SJCRH30 (cell line): Measurements from ENCODE around the gene GPR17. TPM values are rescaled to one million over a fixed set of nuclear protein-coding genes. Genes with fewer than 3 reads are reported as not detected.

Experiments used
- DNase-seq, 2 experiments: peaks; one replicate each; pipeline ENCODE4 v3.0.0-alpha.2; 2015 to 2020
- H3K27ac ChIP-seq: fragments of 250-450 bp; sonication (Bioruptor Pico); 2 replicates; pipeline ENCODE4 v1.5.1; 2020; ENCODE audit warnings: mild to moderate bottlenecking, moderate library complexity
- H3K27me3 ChIP-seq: fragments of 250-450 bp; sonication (Bioruptor Pico); 2 replicates; pipeline ENCODE4 v1.5.1; 2020; ENCODE audit warnings: mild to moderate bottlenecking, moderate library complexity
- H3K36me3 ChIP-seq: fragments of 250-450 bp; sonication (Bioruptor Pico); 2 replicates; pipeline ENCODE4 v1.5.1; 2020; ENCODE audit warnings: mild to moderate bottlenecking, moderate library complexity
- H3K4me1 ChIP-seq: fragments of 250-450 bp; sonication (Bioruptor Pico); 2 replicates; pipeline ENCODE4 v1.5.1; 2020; ENCODE audit warnings: mild to moderate bottlenecking, moderate library complexity
- H3K4me3 ChIP-seq: fragments of 250-450 bp; sonication (Bioruptor Pico); 2 replicates; pipeline ENCODE4 v1.5.1; 2020; ENCODE audit warnings: mild to moderate bottlenecking, moderate library complexity
- H3K9me3 ChIP-seq: fragments of 250-450 bp; sonication (Bioruptor Pico); replicated peaks from 2 replicates; pipeline ENCODE4 v1.5.1; 2020; ENCODE audit warnings: mild to moderate bottlenecking, moderate library complexity
- total RNA-seq: library from RNA; depleted of rRNA; stranded (reverse); fragments of >200 nt; shearing (Covaris generic); gene quantifications from 2 replicates; pipeline ENCODE4 v1.2.3, GENCODE V29; 2014

Gene GPR17
- total RNA-seq, 1 experiment from 2014 or later: not detected

- Histone ChIP-seq H3K4me1 (no peaks in the 10 kb centered on the region), H3K9me3 (peaks cover 4% of the 10 kb centered on the region; the same call in 1 of the 2 replicates), H3K27ac (no peak overlapping the region), H3K27me3 (no peaks in the 10 kb centered on the region), H3K4me3 (no peak overlapping the region), H3K36me3 (no peaks in the 10 kb centered on the region)
- DNase-seq: no peak
Observed at GRCh38 chr2:127670957-127671290, 25.0 kb downstream of the GPR17 start.

- no peaks in the 10 kb centered on the region for H3K4me1 ChIP-seq
- peaks cover 4% of the 10 kb centered on the region; the same call in 1 of the 2 replicates for H3K9me3 ChIP-seq
- H3K27me3 ChIP-seq: no peaks in the 10 kb centered on the region
- H3K36me3 ChIP-seq: no peaks in the 10 kb centered on the region
- no peak overlapping the region for H3K27ac ChIP-seq
- no peak overlapping the region for H3K4me3 ChIP-seq
- no peak for DNase-seq
Observed at GRCh38 chr2:127671557-127672302, 25.8 kb downstream of the GPR17 start.

- Histone ChIP-seq H3K4me3 (no peak overlapping the region), H3K4me1 (no peaks in the 10 kb centered on the region), H3K9me3 (peaks cover 4% of the 10 kb centered on the region; the same call in 1 of the 2 replicates), H3K27me3 (no peaks in the 10 kb centered on the region), H3K36me3 (no peaks in the 10 kb centered on the region), H3K27ac (no peak overlapping the region)
- no peak for DNase-seq
Observed at GRCh38 chr2:127672341-127673224, 26.6 kb downstream of the GPR17 start.

- H3K4me3 ChIP-seq: no peak overlapping the region
- H3K9me3 ChIP-seq: no peaks in the 10 kb centered on the region
- DNase-seq: no peak
- no peak overlapping the region for H3K27ac ChIP-seq
- 0 out of 2 replicates have a peak, but pooled peaks cover 3% of the 10 kb centered on the region for H3K27me3 ChIP-seq
- no peaks in the 10 kb centered on the region for H3K36me3 ChIP-seq
- no peaks in the 10 kb centered on the region for H3K4me1 ChIP-seq
Observed at GRCh38 chr2:127673291-127674069, 27.5 kb downstream of the GPR17 start.

- Histone ChIP-seq H3K4me3 (peak overlapping the region; percentile 49), H3K9me3 (no peaks in the 10 kb centered on the region), H3K27ac (no peak overlapping the region), H3K27me3 (0 out of 2 replicates have a peak, but pooled peaks cover 4% of the 10 kb centered on the region), H3K36me3 (no peaks in the 10 kb centered on the region), H3K4me1 (no peaks in the 10 kb centered on the region)
- DNase-seq: no peak
Observed at GRCh38 chr2:127674241-127675209, 28.6 kb downstream of the GPR17 start.

- no peaks in the 10 kb centered on the region for H3K4me1 ChIP-seq
- no peak within 1 kb of the TSS for H3K27ac ChIP-seq
- H3K27me3 ChIP-seq: 0 out of 2 replicates have a peak, but pooled peaks cover 4% of the 10 kb centered on the region
- no peak for DNase-seq
- H3K4me3 ChIP-seq: peak within 1 kb of the TSS; percentile 49
- no peaks in the 10 kb centered on the region for H3K9me3 ChIP-seq
- H3K36me3 ChIP-seq: no peaks in the 10 kb centered on the region
Observed at GRCh38 chr2:127675331-127676261, 29.6 kb downstream of the GPR17 start, which contains the start of gene LIMS2. Gene LIMS2 (minus strand): TSS chr2:127675530. CDS start chr2:127675024, 506 bp downstream.

GRCh38 chr2:127676906-127677305 is 31.0 kb downstream of the GPR17 start:
- H3K27me3 ChIP-seq: 0 out of 2 replicates have a peak, but pooled peaks cover 4% of the 10 kb centered on the region
- H3K4me3 ChIP-seq: no peak overlapping the region
- no peaks in the 10 kb centered on the region for H3K9me3 ChIP-seq
- peaks cover 3% of the 10 kb centered on the region; the same call in 1 of the 2 replicates for H3K4me1 ChIP-seq
- H3K36me3 ChIP-seq: no peaks in the 10 kb centered on the region
- DNase-seq: no peak
- H3K27ac ChIP-seq: no peak overlapping the region

GRCh38 chr2:127678531-127678930 is 32.6 kb downstream of the GPR17 start:
- H3K4me1 ChIP-seq: peaks cover 12% of the 10 kb centered on the region
- 0 out of 2 replicates have a peak, but pooled peaks cover 4% of the 10 kb centered on the region for H3K27me3 ChIP-seq
- DNase-seq: no peak
- H3K27ac ChIP-seq: no peak overlapping the region
- H3K4me3 ChIP-seq: no peak overlapping the region
- no peaks in the 10 kb centered on the region for H3K9me3 ChIP-seq
- no peaks in the 10 kb centered on the region for H3K36me3 ChIP-seq

GRCh38 chr2:127678991-127679390 is 33.0 kb downstream of the GPR17 start:
- H3K27ac ChIP-seq: no peak overlapping the region
- no peaks in the 10 kb centered on the region for H3K36me3 ChIP-seq
- 0 out of 2 replicates have a peak, but pooled peaks cover 4% of the 10 kb centered on the region for H3K27me3 ChIP-seq
- DNase-seq: no peak
- no peaks in the 10 kb centered on the region for H3K9me3 ChIP-seq
- peaks cover 15% of the 10 kb centered on the region for H3K4me1 ChIP-seq
- H3K4me3 ChIP-seq: no peak overlapping the region

- Histone ChIP-seq H3K27ac (no peak overlapping the region), H3K9me3 (no peaks in the 10 kb centered on the region), H3K27me3 (0 out of 2 replicates have a peak, but pooled peaks cover 4% of the 10 kb centered on the region), H3K4me3 (no peak overlapping the region), H3K4me1 (peaks cover 18% of the 10 kb centered on the region), H3K36me3 (no peaks in the 10 kb centered on the region)
- no peak for DNase-seq
Observed at GRCh38 chr2:127679680-127680361, 33.9 kb downstream of the GPR17 start.

GRCh38 chr2:127680706-127681287 is 34.8 kb downstream of the GPR17 start:
- no peaks in the 10 kb centered on the region for H3K9me3 ChIP-seq
- 0 out of 2 replicates have a peak, but pooled peaks cover 4% of the 10 kb centered on the region for H3K27me3 ChIP-seq
- peaks cover 18% of the 10 kb centered on the region for H3K4me1 ChIP-seq
- H3K36me3 ChIP-seq: no peaks in the 10 kb centered on the region
- peak overlapping the region; percentile 53 for H3K4me3 ChIP-seq
- no peak overlapping the region for H3K27ac ChIP-seq
- DNase-seq: no peak

GRCh38 chr2:127681288-127681804 is 35.4 kb downstream of the GPR17 start:
- Histone ChIP-seq H3K9me3 (no peaks in the 10 kb centered on the region), H3K4me1 (peaks cover 18% of the 10 kb centered on the region), H3K27ac (peak overlapping the region; percentile 29; the same call in 1 of the 2 replicates), H3K27me3 (0 out of 2 replicates have a peak, but pooled peaks cover 4% of the 10 kb centered on the region), H3K4me3 (peak overlapping the region; percentile 53), H3K36me3 (no peaks in the 10 kb centered on the region)
- DNase-seq: peak; percentile 57 to 69
